HT-29 (cell line): ENCODE measurements around the gene CDK5. TPM values are rescaled to one million over a fixed set of nuclear protein-coding genes. Genes with fewer than 3 reads are reported as not detected.

Experiments used
- DNase-seq: peaks from one replicate; pipeline ENCODE4 v3.0.0-alpha.2; 2015; ENCODE audit warnings: low spot score
- total RNA-seq: library from RNA; depleted of rRNA; stranded (reverse); fragments of >200 nt; shearing (Covaris generic); gene quantifications from 2 replicates; pipeline ENCODE4 v1.2.3, GENCODE V29; 2014

Gene CDK5
- total RNA-seq, 1 experiment from 2014 or later = 62.6 TPM

DNA sequence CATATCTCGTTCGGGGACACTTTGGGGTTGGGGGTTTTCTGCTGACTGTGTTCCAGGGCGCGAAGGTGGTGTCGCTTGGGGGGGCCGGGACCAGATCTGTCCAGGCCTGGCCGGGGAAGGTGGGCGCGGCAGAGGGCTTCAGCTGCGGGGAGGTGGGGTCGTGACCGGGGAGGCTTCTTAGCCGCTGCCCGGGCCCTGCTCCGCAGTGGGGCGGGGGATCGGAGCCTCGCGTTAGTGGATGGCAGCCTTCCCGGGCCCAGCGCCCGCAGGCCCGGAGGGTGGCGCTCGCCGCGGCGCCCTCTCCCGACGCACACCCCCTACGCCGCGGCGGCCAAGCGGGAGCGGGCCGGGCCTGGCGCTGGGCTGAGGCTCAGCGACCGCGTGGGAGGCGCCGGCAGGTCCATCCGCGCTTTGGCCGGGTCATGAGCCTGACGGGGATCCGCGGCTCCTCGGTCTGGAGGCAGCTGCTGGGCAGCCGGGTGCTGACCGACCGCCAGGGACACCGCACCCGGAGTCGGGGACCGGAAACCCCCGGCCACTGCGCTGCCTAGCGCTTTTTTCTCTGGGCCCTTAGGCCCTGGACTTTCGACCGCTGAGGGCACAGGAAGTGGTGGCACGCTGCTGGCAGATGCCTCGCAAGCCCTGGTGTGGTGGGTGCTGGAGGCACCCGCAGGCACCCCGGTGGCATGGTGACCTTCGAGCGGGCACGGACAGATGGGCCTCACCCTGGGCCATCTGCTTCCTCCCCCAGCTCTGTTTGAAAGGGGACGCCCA is 29.7 kb upstream of the CDK5 start:
- DNase-seq = peak; percentile 79

GRCh38 chr7:151086802-151087244 is 29.1 kb upstream of the CDK5 start:
- DNase-seq = no peak

GRCh38 chr7:151085691-151086620 is 28.3 kb upstream of the CDK5 start, which contains the start of gene AGAP3:
Gene AGAP3, plus strand, starts transcription at chr7:151086475. Its CDS starts 267 bp downstream, at chr7:151086742.
- DNase-seq = peak; percentile 97

DNA sequence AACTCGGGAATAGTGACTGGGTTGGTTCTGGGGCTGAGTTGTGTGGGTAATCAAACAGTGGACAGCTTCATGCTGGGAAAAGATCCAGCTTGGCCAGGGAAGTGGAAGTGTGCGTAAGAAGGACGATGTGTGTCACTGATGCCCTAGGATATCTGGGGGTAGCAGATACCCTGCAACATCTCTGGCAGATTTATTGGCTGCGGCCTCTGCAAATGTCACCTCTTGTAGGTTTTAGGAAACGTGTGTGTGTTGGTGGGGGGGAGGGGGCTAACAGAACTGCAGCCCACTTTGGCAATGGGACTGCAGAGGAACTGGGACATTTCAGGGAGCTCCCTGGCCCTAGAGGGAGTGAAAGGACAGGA is 27.6 kb upstream of the CDK5 start:
- DNase-seq = no peak

DNA sequence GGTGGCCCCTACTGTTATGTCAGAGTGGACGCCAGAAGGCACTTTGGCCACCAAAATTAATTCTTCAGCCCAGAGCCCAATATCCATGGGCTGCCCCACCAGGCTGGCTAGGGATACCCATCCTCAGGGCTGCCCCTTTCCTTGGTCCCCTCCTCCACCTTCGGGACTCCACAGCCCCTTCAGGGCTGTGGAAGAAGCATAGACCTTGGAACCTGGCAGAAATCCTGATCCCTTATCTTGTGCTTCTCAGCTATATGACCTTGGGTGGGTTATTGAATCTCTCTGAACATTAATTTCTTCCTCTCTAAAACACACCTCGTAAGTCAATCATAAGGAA is 26.1 kb upstream of the CDK5 start:
- no peak for DNase-seq

DNA sequence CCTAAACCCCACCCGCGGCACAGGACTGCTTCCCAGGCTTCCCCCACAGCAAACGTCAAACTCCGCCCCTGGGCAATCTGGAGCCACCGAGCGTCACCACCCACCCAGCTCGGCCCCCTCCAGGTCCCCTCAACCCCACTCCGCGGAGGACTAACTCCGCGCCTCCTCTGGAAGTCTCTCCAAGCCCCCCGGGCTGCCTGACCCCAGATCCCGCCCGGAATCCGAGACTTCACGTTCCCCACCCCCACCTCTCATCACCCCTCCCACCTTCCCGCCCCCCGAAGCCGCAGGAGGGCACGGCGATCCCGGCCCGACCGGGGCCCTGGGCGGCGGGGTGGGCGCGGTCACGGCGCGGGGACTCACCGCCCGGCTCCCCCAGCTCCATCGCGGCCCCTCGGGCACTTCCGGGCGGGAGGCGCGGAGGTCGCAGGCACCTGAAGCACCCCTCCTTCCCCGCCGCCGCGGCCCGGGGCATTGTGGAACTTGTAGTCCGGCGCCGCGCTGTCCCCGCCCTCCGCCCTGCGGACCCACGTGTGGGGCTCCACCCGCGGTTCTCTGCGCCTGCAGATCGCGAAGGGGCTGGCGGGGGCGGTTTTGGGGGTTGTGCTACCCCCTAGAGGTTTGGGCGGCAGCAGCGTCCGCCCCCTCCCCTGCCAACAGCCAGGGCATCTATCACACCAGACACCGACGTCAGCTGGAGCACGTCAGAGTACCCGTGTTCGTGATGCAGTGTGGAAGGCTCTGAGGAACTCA is 25.6 kb upstream of the CDK5 start, which contains the start of gene TMUB1:
Gene TMUB1 (minus strand): TSS at position 423 of the 753 bp plus-strand sequence. CDS start 930 bp downstream, outside the sequence.
- DNase-seq = peak; percentile 72

DNA sequence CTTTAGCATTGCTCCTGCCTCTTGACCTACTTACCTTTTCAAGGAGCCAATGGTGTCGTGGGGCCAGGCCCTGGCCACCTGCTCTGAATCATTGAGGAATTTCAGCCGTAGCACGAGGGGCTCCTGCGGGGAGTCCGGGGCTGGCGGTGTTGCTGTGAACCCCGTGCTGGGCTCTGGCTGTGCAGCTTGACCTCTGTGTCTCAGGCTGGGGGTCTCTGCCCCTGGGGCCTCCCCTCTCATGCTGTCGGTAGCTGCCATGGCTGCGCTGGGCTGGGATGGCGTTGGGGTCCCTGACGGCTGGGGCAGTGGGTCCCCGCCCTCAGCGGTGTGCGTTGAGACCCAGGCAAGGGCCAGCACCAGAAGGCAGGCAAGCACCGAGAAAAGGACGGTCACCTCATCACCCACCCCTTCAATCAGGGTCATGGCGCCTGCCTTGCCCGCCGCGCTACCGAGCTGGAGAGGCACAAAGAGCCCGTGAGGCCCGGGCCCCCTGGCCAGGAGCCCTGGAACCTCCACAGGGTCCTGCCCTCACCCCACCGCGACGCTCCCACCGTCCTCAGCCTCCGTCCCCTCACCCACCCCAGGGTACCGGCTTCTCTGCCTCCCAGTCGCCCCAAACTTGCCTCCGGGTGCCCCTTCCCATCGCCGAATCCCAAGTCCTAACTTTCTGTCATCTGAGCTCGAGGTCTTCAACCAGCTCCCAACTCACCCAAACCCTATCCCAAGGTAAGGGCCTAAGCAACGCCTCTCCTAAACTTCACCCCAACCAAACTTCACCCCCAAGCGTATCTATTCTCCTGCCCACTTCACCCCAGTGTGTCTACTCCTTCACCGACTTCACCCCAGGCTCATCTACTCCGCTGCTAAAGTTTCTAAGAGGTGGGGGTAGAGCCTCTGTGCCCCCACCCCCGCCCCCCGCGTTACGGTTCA is 24.7 kb upstream of the CDK5 start:
- peak; percentile 52 for DNase-seq

DNA sequence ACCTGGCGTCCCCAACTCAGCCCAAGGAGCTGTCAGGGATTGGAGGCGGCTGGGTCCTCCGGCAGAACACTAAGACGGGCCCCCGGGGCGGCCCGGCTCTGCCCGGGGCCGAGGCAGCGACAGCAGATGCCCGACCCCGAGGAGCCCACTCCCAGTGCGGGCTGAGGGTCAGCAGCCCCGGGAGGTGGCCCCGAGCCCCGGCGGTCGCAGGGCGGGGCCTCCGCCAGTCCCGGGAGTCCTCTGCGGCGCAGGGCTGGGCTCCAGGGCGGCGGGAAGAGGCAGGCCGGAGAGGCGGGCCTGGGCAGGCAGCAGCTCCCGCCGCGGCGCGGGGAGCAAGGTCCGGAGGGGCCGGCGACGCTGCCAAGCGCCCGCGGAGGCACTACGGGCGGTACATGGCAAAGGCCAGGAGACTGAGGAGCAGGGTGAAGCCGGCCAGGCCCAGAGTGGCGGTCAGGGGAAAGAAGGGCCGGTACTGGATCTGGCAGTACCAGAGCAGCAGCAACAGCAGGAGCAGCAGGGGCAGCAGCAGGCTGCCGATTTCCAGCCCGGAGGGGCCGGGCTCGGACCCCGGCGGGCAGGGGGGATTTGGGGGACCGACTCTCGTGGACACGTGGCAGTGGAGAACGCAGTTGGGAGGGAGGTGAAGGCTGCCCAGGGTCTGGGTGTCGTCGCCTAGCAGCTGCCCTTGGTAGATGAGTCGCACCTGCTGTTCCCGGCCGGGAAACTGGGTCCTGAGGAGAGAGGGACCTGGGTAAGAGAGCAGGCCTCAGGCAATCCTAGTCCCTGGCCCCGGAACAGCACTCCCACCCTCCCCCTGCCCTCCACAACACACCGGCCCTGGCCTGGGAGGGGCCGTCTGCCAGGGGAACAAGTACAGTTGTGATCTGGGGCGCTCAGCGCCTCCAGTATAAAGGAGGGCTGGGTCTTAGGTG is 23.7 kb upstream of the CDK5 start:
- peak; percentile 79 for DNase-seq

DNA sequence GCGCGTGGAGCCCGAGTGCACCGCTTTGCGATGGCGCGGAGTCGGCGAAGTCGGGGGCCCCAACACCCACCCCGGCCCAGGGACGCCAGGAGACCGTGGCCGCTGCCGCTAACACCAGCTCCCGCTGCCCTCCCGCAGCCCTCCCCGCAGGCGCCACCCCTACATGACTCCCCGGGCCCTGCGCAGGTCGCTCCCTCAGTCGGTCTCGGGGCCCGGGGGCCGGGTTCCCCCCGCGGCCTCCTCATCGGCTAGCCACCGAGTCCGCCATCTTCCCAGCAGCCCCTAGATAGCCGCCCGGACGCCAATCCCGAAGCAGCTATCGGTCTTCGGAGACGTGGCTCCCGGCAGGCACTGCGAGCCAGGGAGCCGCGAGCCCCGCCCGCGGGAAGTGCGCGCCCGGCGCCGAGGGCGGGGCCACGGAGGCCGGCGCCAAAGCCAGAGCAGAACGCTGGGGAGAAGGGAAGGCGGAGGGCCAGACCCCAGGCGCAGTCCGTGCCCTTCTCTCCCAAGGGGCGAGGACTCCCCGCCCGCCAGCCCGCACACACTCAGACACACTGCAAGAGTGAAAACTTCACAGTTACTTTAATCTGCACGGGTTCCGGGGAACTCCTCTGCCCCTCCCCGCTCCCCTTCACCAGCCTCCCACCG is 22.9 kb upstream of the CDK5 start, which contains the start of gene FASTK:
Gene FASTK (minus strand): TSS at position 288 of the 648 bp plus-strand sequence. CDS start 43 bp downstream, at position 245.
- DNase-seq = peak; percentile 98

GRCh38 chr7:151080067-151080521 is 22.4 kb upstream of the CDK5 start:
- DNase-seq = peak; percentile 48

GRCh38 chr7:151079199-151079910 is 21.7 kb upstream of the CDK5 start:
- no peak for DNase-seq

GRCh38 chr7:151078233-151079040 is 20.7 kb upstream of the CDK5 start:
- DNase-seq = peak; percentile 8

GRCh38 chr7:151077705-151078232 is 20.1 kb upstream of the CDK5 start:
- DNase-seq = no peak

DNA sequence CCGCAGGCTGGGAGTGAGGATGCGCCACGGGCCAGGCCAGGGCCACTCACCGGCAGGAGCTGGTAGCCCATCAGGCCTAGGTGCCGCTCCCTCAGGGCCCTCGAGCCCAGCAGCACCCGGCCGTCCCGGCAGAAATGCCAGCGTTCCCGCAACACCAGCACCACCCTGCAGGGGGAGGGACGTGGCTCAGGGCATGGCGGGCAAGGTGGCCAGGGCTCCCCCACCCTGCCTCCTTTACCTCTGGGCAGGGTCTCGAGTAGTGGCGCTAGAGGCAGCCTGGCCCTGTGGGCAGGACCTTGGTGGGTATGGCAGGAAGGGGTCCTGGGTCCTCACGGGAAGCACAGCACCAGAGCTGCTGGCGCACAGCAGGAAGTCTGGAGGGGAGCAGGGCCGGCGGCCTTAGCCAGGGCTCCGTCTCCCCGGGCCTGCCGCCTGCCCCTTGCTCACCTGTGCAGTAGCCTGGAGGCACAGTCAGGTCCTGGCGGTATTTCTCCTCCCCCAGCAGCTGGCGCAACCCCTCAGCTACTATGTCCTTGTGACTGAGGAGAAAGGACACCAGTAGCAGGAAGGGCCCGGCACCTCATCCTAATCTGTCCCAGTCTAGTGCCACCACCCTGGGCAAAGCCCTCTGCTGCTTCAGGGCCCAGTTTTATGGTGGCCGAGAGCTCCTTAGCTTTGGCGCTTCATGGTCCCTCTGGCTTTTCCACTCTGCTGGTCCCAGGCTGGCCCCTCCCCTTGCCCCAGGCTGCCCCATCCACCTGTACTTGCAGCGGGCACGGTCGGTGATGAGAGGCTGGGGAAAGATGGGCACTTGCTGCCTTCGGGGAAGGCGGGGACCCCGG is 19.4 kb upstream of the CDK5 start:
- DNase-seq = peak; percentile 69

GRCh38 chr7:151075978-151076426 is 18.3 kb upstream of the CDK5 start:
- DNase-seq = no peak

GRCh38 chr7:151075662-151075971 is 17.9 kb upstream of the CDK5 start:
- no peak for DNase-seq
